ENCODE results near the gene CADM3. TPM values are rescaled to one million over a fixed set of nuclear protein-coding genes. Genes with fewer than 3 reads are reported as not detected.

Gene CADM3
- polyA plus RNA-seq, 3 donors = 0.09 to 0.36 (median 0.21) TPM

- DNase-seq (ENCODE audit: extremely low read depth in 1 of 11, low read depth in 9 of 11, low spot score in 4 of 11) = no peak
Observed at GRCh38 chr1:159229896-159230295, 58.5 kb downstream of the CADM3 start.

- DNase-seq (ENCODE audit: extremely low read depth in 1 of 11, low read depth in 9 of 11, low spot score in 4 of 11) = no peak
Observed at GRCh38 chr1:159239551-159240220, 68.3 kb downstream of the CADM3 start.

- DNase-seq (ENCODE audit: extremely low read depth in 1 of 11, low read depth in 9 of 11, low spot score in 4 of 11) = no peak
Observed at GRCh38 chr1:159247266-159247665, 75.9 kb downstream of the CADM3 start.

- DNase-seq (ENCODE audit: extremely low read depth in 1 of 11, low read depth in 9 of 11, low spot score in 4 of 11) = no peak
Observed at GRCh38 chr1:159248311-159248710, 76.9 kb downstream of the CADM3 start.

- DNase-seq (ENCODE audit: extremely low read depth in 1 of 11, low read depth in 9 of 11, low spot score in 4 of 11) = no peak
Observed at GRCh38 chr1:159250638-159251216, 79.3 kb downstream of the CADM3 start.

Other genes with a start within 250 kb of the CADM3 start
- under 1 TPM; 0.13 to 0.20 (median 0.18) TPM for gene PYHIN1, start 240.1 kb upstream of the CADM3 start, polyA plus RNA-seq (ENCODE audit: insufficient read length in 3 of 3)
- 10 to 100 TPM; 47.8 to 59.2 (median 49.3) TPM for gene IFI16, start 161.7 kb upstream of the CADM3 start, polyA plus RNA-seq (ENCODE audit: insufficient read length in 3 of 3)
- under 1 TPM in 1 of 3 donors, not detected in 2; 0.32 TPM for gene AIM2, start 94.8 kb upstream of the CADM3 start, polyA plus RNA-seq (ENCODE audit: insufficient read length in 3 of 3)
- gene ACKR1, start 33.3 kb downstream of the CADM3 start, polyA plus RNA-seq (ENCODE audit: insufficient read length in 3 of 3) = under 1 TPM; 0.36 to 0.60 (median 0.44) TPM
- under 1 TPM; 0.26 to 0.92 (median 0.34) TPM for gene FCER1A, start 130.7 kb downstream of the CADM3 start, polyA plus RNA-seq (ENCODE audit: insufficient read length in 3 of 3)

Data from renal cortex interstitium (tissue), 11 donors.